A549 (cell line): ENCODE results near the gene C20orf173.

Experiments used
- BHLHE40 ChIP-seq: IDR thresholded peaks from 2 replicates; pipeline ENCODE4 v1.6.1; 2012; ENCODE audit warnings: low read depth, low read length, inconsistent platforms
- ZSCAN20 ChIP-seq: fragments of 250-450 bp; sonication (Bioruptor Pico); IDR thresholded peaks from 2 replicates; pipeline ENCODE4 v1.8.0; 2022; ENCODE audit warnings: mild to moderate bottlenecking, moderate library complexity
- TF ChIP-seq, protein P1 (sequence below): fragments of >200 bp; sonication (Bioruptor Twin); formaldehyde crosslinking; IDR thresholded peaks from 3 replicates; pipeline ENCODE4 v1.5.1; 2016

DNA sequence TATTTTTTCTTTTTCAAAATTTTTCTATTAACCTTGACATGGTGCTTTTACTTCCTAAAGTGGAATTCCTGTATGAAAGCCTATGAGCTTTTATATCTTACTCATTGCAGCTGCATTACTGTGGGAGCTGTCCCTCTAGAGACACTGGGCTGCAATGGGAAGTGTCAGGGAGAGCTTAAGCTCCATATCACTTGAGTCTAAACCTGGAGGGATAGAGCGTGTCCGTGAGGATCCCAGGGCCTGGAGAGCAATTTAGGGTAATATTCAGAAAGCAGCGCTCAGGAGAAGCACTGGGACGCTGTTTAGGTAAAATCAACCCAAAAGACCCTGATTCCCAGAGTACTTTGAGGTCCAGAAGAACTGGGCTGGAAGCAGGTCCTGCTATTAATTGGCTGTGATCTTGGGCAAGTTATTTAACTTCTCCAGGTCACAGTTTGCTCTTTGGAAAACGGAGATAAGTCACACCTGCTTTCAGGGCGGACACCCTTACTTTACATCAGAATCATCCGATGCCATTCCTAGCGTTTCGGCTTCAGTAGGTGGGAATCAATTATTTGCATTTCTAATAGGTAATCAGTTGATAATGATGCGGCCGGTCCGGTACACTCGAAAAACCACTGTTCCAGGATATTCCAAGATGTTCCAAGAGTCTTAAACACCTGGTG is 11.8 kb upstream of the C20orf173 start:
- TF ChIP-seq, protein P1, sequence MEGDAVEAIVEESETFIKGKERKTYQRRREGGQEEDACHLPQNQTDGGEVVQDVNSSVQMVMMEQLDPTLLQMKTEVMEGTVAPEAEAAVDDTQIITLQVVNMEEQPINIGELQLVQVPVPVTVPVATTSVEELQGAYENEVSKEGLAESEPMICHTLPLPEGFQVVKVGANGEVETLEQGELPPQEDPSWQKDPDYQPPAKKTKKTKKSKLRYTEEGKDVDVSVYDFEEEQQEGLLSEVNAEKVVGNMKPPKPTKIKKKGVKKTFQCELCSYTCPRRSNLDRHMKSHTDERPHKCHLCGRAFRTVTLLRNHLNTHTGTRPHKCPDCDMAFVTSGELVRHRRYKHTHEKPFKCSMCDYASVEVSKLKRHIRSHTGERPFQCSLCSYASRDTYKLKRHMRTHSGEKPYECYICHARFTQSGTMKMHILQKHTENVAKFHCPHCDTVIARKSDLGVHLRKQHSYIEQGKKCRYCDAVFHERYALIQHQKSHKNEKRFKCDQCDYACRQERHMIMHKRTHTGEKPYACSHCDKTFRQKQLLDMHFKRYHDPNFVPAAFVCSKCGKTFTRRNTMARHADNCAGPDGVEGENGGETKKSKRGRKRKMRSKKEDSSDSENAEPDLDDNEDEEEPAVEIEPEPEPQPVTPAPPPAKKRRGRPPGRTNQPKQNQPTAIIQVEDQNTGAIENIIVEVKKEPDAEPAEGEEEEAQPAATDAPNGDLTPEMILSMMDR, result no peak
- no peak for TF ChIP-seq BHLHE40
- TF ChIP-seq ZSCAN20, result no peak
